Measurements from ENCODE around the gene ASCC3.

ASCC3 gene

DNA sequence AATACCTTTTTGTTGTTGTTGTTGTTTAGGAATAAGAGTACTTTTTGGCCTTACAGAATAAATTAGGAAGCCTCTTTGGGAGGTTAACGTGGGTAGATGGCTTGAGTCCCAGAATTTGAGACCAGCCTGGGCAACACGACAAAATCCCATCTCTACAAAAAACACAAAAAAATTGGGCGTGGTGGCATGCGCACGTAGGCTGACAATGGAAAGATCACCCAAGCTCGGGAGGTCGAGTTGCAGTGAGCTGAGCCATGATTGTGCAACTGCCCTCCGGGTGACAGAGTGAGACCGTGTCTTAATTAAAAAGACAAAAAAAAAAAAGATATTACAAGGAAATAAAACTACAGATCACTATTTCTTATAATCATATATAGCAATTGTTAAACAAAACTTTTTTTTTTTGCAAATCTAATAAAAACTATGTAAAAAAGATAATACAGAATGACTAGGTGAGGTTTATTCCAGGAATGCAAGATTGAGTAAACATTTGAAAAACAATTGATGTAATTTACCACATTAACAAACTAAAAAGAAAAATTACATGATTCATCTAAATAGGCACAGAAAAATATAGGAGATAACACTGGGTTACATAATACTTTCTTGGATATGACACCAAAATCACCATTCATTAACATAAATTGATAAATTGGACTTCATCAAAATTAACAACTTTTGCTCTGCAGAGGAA, 43.6 kb upstream of the ASCC3 start:
- H3K27ac ChIP-seq (ENCODE audit: low read depth, low read length) = no peak overlapping the region

DNA sequence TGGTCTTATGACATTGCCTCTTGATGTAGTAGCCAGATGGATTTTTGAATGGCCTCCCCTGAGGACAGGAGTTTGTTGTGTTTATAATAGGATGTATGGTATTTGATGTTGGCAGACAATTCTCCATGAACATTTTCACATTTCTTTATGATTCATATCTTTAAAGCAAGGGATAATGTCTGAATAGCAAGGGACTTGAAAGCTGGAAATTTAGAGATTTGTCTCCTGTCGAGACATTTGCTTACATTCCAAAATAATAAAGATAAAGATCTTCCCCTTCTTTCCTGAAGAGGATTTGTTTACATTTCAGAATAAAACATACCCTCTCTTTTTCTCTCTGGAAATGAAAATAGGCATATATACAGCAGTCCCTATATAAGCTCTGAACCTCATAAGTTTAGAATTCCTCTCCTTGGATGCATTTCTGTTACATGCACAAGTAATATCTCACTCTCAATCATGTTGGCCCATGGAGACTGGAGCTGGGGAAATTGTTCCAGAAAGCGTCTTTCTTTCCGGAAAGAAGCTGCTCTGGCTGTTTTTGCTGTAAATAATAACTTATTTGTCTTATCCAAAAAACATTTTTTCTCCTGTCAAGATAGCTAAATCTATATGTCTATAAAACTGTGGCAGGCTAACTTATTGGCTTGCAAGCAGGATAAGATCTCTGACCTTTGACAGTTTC, 42.5 kb upstream of the ASCC3 start:
- H3K27ac ChIP-seq (ENCODE audit: low read depth, low read length) = no peak overlapping the region
- no peaks in the 10 kb centered on the region for H3K79me2 ChIP-seq (ENCODE audit: control insufficient read depth, low read length)
- H3K9me2 ChIP-seq (replicated peaks; ENCODE audit: control insufficient read depth, low read length) = no peaks in the 10 kb centered on the region
- no peak for TF ChIP-seq EZH2phosphoT487 (IDR thresholded peaks at IDR 0.05; ENCODE audit: borderline replicate concordance, low read length)
- TF ChIP-seq, protein P1, sequence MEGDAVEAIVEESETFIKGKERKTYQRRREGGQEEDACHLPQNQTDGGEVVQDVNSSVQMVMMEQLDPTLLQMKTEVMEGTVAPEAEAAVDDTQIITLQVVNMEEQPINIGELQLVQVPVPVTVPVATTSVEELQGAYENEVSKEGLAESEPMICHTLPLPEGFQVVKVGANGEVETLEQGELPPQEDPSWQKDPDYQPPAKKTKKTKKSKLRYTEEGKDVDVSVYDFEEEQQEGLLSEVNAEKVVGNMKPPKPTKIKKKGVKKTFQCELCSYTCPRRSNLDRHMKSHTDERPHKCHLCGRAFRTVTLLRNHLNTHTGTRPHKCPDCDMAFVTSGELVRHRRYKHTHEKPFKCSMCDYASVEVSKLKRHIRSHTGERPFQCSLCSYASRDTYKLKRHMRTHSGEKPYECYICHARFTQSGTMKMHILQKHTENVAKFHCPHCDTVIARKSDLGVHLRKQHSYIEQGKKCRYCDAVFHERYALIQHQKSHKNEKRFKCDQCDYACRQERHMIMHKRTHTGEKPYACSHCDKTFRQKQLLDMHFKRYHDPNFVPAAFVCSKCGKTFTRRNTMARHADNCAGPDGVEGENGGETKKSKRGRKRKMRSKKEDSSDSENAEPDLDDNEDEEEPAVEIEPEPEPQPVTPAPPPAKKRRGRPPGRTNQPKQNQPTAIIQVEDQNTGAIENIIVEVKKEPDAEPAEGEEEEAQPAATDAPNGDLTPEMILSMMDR (IDR thresholded peaks at IDR 0.05; ENCODE audit: low read depth, low read length, poor library complexity, severe bottlenecking) = no peak
- no peaks in the 10 kb centered on the region for H4K20me1 ChIP-seq (ENCODE audit: control insufficient read depth, insufficient read depth, low read depth, low read length)
- H3F3A ChIP-seq (ENCODE audit: control insufficient read depth, insufficient read depth) = no peaks in the 10 kb centered on the region
- no peaks in the 10 kb centered on the region for H3K36me3 ChIP-seq (ENCODE audit: control insufficient read depth, low read length)
- H3K4me2 ChIP-seq (ENCODE audit: low read length) = no peak overlapping the region
- no peaks in the 10 kb centered on the region for H3K9me3 ChIP-seq (ENCODE audit: control insufficient read depth, insufficient read depth, low read length)
- H3K4me1 ChIP-seq (ENCODE audit: control insufficient read depth, low read length) = no peaks in the 10 kb centered on the region
- no peaks in the 10 kb centered on the region for H3K27me3 ChIP-seq (ENCODE audit: control insufficient read depth, low read length)
- H3K4me3 ChIP-seq (ENCODE audit: low read length) = no peak overlapping the region

More for the DNA sequence above, 43.6 kb upstream of the ASCC3 start:
- Histone ChIP-seq H3K4me2 (ENCODE audit: low read length) (no peak overlapping the region), H3K4me3 (ENCODE audit: low read length) (no peak overlapping the region), H3K9me3 (ENCODE audit: control insufficient read depth, insufficient read depth, low read length) (no peaks in the 10 kb centered on the region), H3K4me1 (ENCODE audit: control insufficient read depth, low read length) (no peaks in the 10 kb centered on the region), H4K20me1 (ENCODE audit: control insufficient read depth, insufficient read depth, low read depth, low read length) (no peaks in the 10 kb centered on the region), H3K36me3 (ENCODE audit: control insufficient read depth, low read length) (no peaks in the 10 kb centered on the region), H3F3A (ENCODE audit: control insufficient read depth, insufficient read depth) (no peaks in the 10 kb centered on the region), H3K27me3 (ENCODE audit: control insufficient read depth, low read length) (no peaks in the 10 kb centered on the region), H3K79me2 (ENCODE audit: control insufficient read depth, low read length) (no peaks in the 10 kb centered on the region), H3K9me2 (replicated peaks; ENCODE audit: control insufficient read depth, low read length) (no peaks in the 10 kb centered on the region)
- TF ChIP-seq EZH2phosphoT487 (IDR thresholded peaks at IDR 0.05; ENCODE audit: borderline replicate concordance, low read length) = no peak
- TF ChIP-seq, protein P1 (IDR thresholded peaks at IDR 0.05; ENCODE audit: low read depth, low read length, poor library complexity, severe bottlenecking) = no peak

DNA sequence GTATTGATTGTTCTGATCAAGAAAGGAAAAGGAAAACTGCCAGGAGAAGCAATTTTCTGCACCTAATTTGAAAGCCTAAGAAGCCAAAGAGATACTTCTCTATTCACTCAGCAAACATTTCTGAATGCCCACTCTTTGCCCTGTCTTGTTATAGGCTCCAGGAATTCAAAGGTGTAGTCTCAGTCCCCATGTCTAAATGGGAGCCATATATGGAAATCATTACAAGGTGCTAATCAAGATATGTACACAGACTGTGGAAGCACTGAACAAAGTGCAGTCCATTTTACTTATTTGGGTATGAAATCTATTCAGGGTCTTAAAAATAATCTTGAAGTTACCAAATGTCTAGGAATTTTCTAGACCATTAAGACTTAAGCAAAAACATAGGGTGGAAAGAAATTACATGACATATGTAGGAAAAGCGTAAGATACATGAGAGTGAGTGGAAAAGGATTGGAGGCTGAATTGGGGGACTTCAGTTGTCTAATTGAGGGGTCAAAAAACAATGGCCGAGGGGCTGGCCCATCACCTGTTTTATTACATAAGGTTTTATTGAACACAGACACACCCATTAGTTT, 39.0 kb upstream of the ASCC3 start:
- Histone ChIP-seq H3K27ac (ENCODE audit: low read depth, low read length) (no peak overlapping the region), H3K36me3 (ENCODE audit: control insufficient read depth, low read length) (no peaks in the 10 kb centered on the region), H3K4me1 (ENCODE audit: control insufficient read depth, low read length) (no peaks in the 10 kb centered on the region), H4K20me1 (ENCODE audit: control insufficient read depth, insufficient read depth, low read depth, low read length) (no peaks in the 10 kb centered on the region), H3K27me3 (ENCODE audit: control insufficient read depth, low read length) (no peaks in the 10 kb centered on the region), H3K4me3 (ENCODE audit: low read length) (no peak overlapping the region), H3K9me3 (ENCODE audit: control insufficient read depth, insufficient read depth, low read length) (no peaks in the 10 kb centered on the region), H3K4me2 (ENCODE audit: low read length) (no peak overlapping the region), H3K79me2 (ENCODE audit: control insufficient read depth, low read length) (no peaks in the 10 kb centered on the region), H3F3A (ENCODE audit: control insufficient read depth, insufficient read depth) (no peaks in the 10 kb centered on the region), H3K9me2 (replicated peaks; ENCODE audit: control insufficient read depth, low read length) (no peaks in the 10 kb centered on the region)
- TF ChIP-seq EZH2phosphoT487 (IDR thresholded peaks at IDR 0.05; ENCODE audit: borderline replicate concordance, low read length) = no peak
- TF ChIP-seq, protein P1 (IDR thresholded peaks at IDR 0.05; ENCODE audit: low read depth, low read length, poor library complexity, severe bottlenecking) = no peak

All from DOHH2 (cell line).